ENCODE data around the gene ITGB6.

The ITGB6 gene

GRCh38 chr2:160199683-160200389, at the start of gene ITGB6:
Gene ITGB6 (minus strand): TSS chr2:160200272. CDS start chr2:160200063, 209 bp downstream.
- DNase-seq, result no peak

- DNase-seq, result no peak
These were observed 47.4 kb upstream of the ITGB6 start for GRCh38 chr2:160247296-160248035.

DNA sequence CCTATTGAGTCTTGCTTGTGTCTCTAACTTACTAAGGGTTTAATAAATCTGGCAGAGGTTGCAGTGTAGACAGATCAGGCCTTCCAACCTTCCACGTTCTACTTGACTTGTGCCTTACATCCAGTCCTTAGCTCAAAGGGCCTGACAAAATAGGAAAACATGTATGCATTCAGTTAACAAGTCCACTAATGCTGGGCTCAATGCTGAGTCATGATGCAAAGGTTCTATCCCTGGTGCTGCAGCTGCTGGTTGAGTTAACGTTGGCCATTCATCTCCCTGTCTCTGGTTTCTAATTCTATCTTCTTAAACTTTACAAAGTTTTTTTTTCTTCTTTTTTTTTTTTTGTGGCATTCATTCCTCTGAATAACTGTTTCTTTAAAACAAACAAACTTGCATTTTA, 46.3 kb upstream of the ITGB6 start:
- no peak for DNase-seq

- no peak for DNase-seq
These were observed 45.6 kb upstream of the ITGB6 start for GRCh38 chr2:160245614-160246155.

- no peak for DNase-seq
These were observed 43.0 kb upstream of the ITGB6 start for GRCh38 chr2:160242893-160243564.

- no peak for DNase-seq
These were observed 41.4 kb upstream of the ITGB6 start for GRCh38 chr2:160241251-160242137.

DNA sequence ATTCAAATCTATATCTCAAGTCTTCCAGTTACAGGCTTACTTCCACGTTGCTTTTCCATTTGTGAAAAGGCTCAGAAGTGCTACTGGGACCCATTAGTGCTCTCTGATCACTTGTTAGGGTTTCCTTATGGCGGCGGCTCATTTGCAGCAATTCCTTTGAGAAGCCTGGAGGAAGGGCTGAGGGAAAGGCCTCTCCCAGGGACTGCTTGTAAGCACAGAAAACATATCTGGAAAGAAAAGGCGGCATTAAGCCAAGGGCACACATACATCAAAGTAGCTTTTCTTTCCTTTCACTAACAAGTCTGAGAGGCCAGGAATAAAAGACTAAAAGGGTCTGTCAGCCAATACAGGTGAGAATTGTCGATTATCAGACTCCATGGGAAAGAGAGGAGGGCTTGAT, 39.4 kb upstream of the ITGB6 start:
- DNase-seq, result no peak

DNA sequence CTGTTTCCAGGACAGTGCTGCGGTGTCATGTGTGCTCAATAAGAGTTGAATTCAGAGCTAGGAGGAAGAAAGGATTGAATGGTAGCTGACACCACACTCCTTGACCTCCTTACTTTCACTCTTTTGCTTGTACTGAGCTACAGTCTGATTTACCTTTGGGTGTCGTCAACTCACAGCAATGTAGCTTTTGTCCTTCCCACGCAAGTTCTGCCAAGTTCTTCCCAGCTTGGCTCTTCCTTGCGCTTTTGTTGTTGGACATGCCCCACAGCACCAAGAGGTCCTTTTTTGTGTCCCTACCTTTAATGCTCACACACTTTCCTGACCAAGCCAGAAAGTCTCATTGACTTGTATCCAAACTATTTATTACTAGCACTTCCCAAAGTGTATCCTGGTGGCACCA, 38.3 kb upstream of the ITGB6 start:
- no peak for DNase-seq

GRCh38 chr2:160232905-160233475, 32.9 kb upstream of the ITGB6 start:
- no peak for DNase-seq

DNA sequence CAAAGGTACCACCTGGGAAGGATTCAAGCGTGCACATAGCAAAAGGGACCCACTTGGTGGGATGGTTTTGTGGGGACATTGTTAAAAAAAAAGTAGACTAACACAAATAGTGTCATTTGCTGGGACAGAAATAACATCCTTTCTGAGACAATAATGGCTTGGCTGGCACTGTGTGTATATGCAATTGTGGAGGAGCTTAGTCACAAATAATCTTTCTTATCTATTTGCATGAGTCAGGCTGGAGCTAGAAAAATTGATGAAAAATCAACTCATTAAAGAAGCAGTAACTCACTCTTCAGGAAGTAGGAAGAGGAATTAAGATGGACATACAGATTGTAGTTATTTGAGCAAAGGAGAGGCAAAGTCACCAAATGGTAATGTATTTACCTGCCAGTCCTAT, 29.5 kb upstream of the ITGB6 start:
- no peak for DNase-seq

GRCh38 chr2:160228141-160228917, 28.3 kb upstream of the ITGB6 start:
- no peak for DNase-seq

GRCh38 chr2:160227293-160227915, 27.3 kb upstream of the ITGB6 start:
- DNase-seq, result no peak

DNA sequence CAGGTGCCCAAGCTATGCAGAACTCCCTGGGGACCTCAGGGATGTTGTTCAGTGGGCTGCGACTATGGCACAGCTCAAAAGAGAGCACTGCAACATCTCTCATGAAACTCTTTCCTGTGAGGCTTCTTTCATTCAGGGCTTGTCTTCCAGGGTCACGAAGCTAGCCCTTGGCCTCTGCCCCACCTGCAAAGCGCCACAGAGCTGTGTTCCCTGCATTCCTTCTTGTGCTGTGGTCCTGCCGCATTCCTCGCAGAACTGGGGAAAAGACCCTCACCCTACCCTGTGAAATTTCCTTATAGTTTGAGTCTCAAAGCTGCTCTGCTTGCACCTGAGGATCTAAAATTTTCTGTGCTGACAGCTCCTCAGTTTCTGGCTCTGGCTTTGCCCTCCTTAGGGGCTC, 26.3 kb upstream of the ITGB6 start:
- no peak for DNase-seq

- DNase-seq, result no peak
These were observed 25.6 kb upstream of the ITGB6 start for GRCh38 chr2:160225722-160226121.

DNA sequence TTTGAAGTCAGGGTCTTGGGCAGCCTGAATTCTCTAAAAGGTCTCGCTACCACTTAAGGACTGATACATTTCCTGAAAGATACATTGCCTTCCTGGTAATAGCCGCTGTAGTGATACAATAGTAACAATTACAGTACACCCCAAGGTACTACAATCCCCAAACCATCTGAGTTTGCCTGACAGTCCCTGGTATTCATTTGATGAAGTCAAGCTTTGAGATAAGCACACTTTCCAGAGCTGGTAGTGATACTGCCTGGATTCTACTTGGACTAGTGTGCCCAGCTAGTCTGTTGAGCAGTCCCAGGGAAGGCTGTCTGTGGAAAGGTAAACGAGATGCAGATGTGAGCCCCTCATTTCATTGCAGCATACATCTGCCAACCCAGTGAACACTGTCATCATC, 24.4 kb upstream of the ITGB6 start:
- DNase-seq, result no peak

DNA sequence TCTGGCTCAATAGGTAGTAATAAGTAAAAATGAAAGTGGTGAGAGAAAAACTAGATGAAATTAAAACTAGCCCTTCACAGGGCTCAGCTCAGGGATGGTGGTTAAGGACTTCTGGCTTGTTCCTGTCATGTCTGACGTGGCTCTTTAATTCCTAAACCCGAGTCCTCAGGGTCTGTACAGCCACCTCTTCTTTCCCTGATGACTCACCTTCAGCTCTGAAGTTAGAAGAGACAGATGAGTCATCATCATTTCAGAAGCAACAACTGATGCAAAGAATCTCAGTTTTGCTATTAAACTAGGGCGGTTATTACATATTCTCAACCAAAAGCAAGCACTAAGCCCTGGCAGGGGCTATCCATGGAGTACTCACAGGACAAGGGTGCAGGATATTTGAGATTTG, 24.0 kb upstream of the ITGB6 start:
- no peak for DNase-seq

- DNase-seq, result no peak
These were observed 23.5 kb upstream of the ITGB6 start for GRCh38 chr2:160223560-160223959.

DNA sequence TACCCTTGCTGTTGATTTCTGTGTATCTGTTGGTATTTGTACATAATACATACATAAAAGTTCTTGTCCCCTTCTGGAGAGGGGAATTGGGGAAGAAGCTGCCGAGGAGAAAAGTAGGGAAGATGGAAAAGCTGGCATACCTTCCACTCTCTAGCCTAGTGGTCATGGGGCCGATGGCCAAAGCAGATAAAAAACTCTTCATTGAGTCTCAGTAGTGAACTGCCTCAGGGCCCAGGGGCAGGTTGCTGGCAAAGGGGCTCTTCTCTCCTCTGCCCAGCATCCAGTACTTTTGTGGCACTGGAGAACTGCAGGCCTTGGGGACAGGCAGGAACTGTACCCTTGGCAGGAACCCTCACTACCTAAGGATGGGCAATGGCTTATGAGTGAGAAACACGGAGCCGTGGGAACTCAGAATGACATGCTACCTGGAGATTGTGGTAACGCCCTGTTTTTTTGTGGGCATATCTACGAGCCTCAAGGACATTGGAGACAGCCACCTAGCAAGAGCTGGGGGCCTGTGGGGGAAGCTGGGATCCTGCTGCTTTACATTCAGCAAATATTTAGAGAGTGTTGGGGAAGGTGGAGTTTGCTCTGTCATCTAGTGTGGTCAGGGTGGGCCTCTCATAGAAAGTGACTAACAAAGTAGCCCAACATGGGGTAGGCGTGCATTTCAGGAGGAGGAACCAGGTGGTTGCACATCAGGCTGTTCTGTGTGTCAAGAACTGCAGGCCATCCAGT, 22.6 kb upstream of the ITGB6 start:
- no peak for DNase-seq

GRCh38 chr2:160221391-160222276, 21.6 kb upstream of the ITGB6 start:
- no peak for DNase-seq

All from GOT3 (cell line).